ENCODE results near the gene METTL8.

The METTL8 gene

GRCh38 chr2:171433763-171434012 lies at the start of gene METTL8:
TSS of gene METTL8 (minus strand) at chr2:171433990. CDS start at chr2:171392185, 41,805 bp downstream.
- H3K4me1 Mint-ChIP-seq, result peaks cover 44% of the 10 kb centered on the region
- H3K36me3 Mint-ChIP-seq (ENCODE audit: low read depth), result peaks cover 60% of the 10 kb centered on the region
- H3K27ac Mint-ChIP-seq, result peak within 1 kb of the TSS; percentile 94

GRCh38 chr2:171482877-171483276 lies 49.1 kb upstream of the METTL8 start:
- ATAC-seq (no peak), DNase-seq (no peak)
- no peaks in the 10 kb centered on the region for H3K9me3 Mint-ChIP-seq
- peaks cover 46% of the 10 kb centered on the region for H3K36me3 Mint-ChIP-seq (ENCODE audit: low read depth)
- no peaks in the 10 kb centered on the region for H3K27me3 Mint-ChIP-seq
- no peak overlapping the region for H3K4me3 Mint-ChIP-seq
- no peak overlapping the region for H3K27ac Mint-ChIP-seq
- peaks cover 7% of the 10 kb centered on the region for H3K4me1 Mint-ChIP-seq

More at GRCh38 chr2:171433763-171434012, at the start of gene METTL8:
- Mint-ChIP-seq H3K9me3 (no peaks in the 10 kb centered on the region), H3K4me3 (peak within 1 kb of the TSS; percentile 89), H3K27me3 (no peaks in the 10 kb centered on the region)
- DNase-seq (no peak), ATAC-seq (no peak)

- no peak overlapping the region for H3K4me3 Mint-ChIP-seq
- H3K4me1 Mint-ChIP-seq, result peaks cover 7% of the 10 kb centered on the region
Measured at GRCh38 chr2:171482308-171482707, 48.5 kb upstream of the METTL8 start.

DNA sequence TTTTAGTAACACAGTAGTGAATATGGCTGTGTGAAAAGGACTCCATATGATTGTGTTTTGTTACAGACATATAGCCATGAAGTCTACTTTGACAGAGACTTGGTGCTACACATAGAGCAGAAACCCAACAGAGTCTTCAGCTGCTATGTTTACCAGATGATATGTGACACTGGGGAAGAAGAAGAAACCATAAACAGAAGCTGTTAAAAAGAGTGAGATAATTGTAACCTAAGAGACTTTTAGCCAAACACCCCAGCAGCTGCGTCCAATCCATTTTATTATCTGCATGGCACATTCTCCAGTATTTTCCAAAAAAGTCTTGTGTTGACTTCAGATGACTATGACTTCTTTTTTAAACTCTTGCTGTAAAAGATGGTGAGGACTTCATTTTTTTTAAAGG lies 47.1 kb upstream of the METTL8 start:
- DNase-seq (no peak), ATAC-seq (no peak)
- no peaks in the 10 kb centered on the region for H3K9me3 Mint-ChIP-seq
- H3K27me3 Mint-ChIP-seq, result no peaks in the 10 kb centered on the region
- H3K27ac Mint-ChIP-seq, result no peak overlapping the region
- H3K4me3 Mint-ChIP-seq, result no peak overlapping the region
- peaks cover 50% of the 10 kb centered on the region for H3K36me3 Mint-ChIP-seq (ENCODE audit: low read depth)
- H3K4me1 Mint-ChIP-seq, result peaks cover 7% of the 10 kb centered on the region

More at GRCh38 chr2:171482308-171482707, 48.5 kb upstream of the METTL8 start:
- ATAC-seq (no peak), DNase-seq (no peak)
- Mint-ChIP-seq H3K27me3 (no peaks in the 10 kb centered on the region), H3K27ac (no peak overlapping the region), H3K9me3 (no peaks in the 10 kb centered on the region), H3K36me3 (ENCODE audit: low read depth) (peaks cover 49% of the 10 kb centered on the region)

- ATAC-seq, result no peak
- peaks cover 47% of the 10 kb centered on the region for H3K36me3 Mint-ChIP-seq (ENCODE audit: low read depth)
Measured at GRCh38 chr2:171479154-171479814, 45.5 kb upstream of the METTL8 start.

DNA sequence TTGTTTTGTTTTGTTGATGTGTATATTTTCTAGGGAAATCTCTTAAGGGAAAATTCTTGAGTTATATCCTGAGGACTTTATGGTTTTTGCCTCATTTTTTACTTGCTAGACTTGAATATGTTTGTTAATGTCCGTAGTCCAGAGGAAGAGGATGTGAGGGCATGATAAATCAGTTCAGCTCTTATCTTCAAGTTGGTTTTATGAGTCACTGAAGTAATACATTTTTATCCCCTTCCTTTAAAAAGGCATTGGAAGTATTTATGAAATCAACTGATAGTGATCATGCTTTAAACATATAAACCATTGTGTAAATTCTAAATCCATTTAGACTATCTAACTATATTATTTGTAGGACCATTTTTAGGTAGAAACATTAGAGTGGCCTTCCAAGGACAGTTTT lies 44.6 kb upstream of the METTL8 start:
- peaks cover 54% of the 10 kb centered on the region for H3K36me3 Mint-ChIP-seq (ENCODE audit: low read depth)

More at GRCh38 chr2:171479154-171479814, 45.5 kb upstream of the METTL8 start:
- H3K27ac Mint-ChIP-seq, result no peak overlapping the region
- DNase-seq, result no peak
- no peaks in the 10 kb centered on the region for H3K27me3 Mint-ChIP-seq
- no peak overlapping the region for H3K4me3 Mint-ChIP-seq
- peaks cover 2% of the 10 kb centered on the region for H3K4me1 Mint-ChIP-seq
- no peaks in the 10 kb centered on the region for H3K9me3 Mint-ChIP-seq

DNA sequence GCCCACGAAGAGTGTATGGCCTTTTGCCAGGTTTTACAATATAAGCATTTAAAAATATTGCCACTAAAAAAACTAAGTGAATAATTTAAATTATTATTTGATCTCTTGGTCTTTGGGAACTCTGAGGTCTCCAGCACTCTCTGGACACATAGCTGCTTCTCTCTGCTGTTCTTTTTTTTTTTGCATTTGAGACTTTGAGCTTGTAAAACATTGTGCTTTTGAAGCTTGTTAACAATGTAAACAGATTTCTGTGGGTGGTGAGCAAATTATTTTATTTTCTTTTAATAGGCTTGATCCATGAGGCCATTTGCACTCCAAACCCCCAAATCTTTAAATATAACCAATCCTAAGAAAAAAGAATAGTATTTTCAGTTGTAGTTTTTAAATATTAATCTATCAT lies 42.2 kb upstream of the METTL8 start:
- H3K27me3 Mint-ChIP-seq, result no peaks in the 10 kb centered on the region
- H3K9me3 Mint-ChIP-seq, result no peaks in the 10 kb centered on the region
- ATAC-seq (no peak), DNase-seq (no peak)
- H3K27ac Mint-ChIP-seq, result no peak overlapping the region
- H3K36me3 Mint-ChIP-seq (ENCODE audit: low read depth), result peaks cover 52% of the 10 kb centered on the region
- H3K4me3 Mint-ChIP-seq, result no peak overlapping the region
- H3K4me1 Mint-ChIP-seq, result peaks cover 2% of the 10 kb centered on the region

More for the DNA sequence above, 44.6 kb upstream of the METTL8 start:
- ATAC-seq (no peak), DNase-seq (no peak)
- H3K4me3 Mint-ChIP-seq, result no peak overlapping the region
- H3K9me3 Mint-ChIP-seq, result no peaks in the 10 kb centered on the region
- peaks cover 2% of the 10 kb centered on the region for H3K4me1 Mint-ChIP-seq
- H3K27ac Mint-ChIP-seq, result no peak overlapping the region
- no peaks in the 10 kb centered on the region for H3K27me3 Mint-ChIP-seq

- H3K36me3 Mint-ChIP-seq (ENCODE audit: low read depth), result peaks cover 37% of the 10 kb centered on the region
- no peak for DNase-seq
- H3K27ac Mint-ChIP-seq, result no peak overlapping the region
- peaks cover 2% of the 10 kb centered on the region for H3K4me1 Mint-ChIP-seq
- H3K4me3 Mint-ChIP-seq, result no peak overlapping the region
- ATAC-seq, result no peak
- H3K9me3 Mint-ChIP-seq, result no peaks in the 10 kb centered on the region
- no peaks in the 10 kb centered on the region for H3K27me3 Mint-ChIP-seq
Measured at GRCh38 chr2:171470129-171470528, 36.3 kb upstream of the METTL8 start.

- DNase-seq (no peak), ATAC-seq (no peak)
- Mint-ChIP-seq H3K27ac (no peak overlapping the region), H3K4me1 (no peaks in the 10 kb centered on the region), H3K27me3 (no peaks in the 10 kb centered on the region), H3K9me3 (no peaks in the 10 kb centered on the region), H3K36me3 (ENCODE audit: low read depth) (peaks cover 34% of the 10 kb centered on the region), H3K4me3 (no peak overlapping the region)
Measured at GRCh38 chr2:171469176-171469575, 35.4 kb upstream of the METTL8 start.

- no peaks in the 10 kb centered on the region for H3K4me1 Mint-ChIP-seq
- no peak overlapping the region for H3K27ac Mint-ChIP-seq
- H3K9me3 Mint-ChIP-seq, result peaks cover 3% of the 10 kb centered on the region
- no peak for DNase-seq
- H3K36me3 Mint-ChIP-seq (ENCODE audit: low read depth), result peaks cover 30% of the 10 kb centered on the region
- H3K27me3 Mint-ChIP-seq, result no peaks in the 10 kb centered on the region
- ATAC-seq, result no peak
- no peak overlapping the region for H3K4me3 Mint-ChIP-seq
Measured at GRCh38 chr2:171460537-171460936, 26.7 kb upstream of the METTL8 start.

DNA sequence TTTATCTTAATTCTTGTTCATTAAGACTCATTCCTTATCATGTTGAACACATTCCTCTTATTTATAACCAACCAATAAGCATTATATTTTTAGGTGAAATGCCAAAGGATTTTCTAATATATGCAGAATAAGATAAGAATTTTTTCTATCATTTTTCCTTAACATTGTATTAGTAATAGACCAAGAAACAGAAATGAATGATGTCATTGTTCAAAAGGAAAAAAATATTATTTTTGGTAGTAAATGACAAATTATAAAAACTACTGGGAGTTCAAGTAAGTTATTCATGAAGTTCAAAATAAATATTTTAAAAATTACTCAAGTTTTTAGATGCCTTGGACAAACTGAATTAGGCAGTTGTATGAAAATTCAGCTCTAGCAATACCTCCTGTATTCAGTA lies 25.7 kb upstream of the METTL8 start:
- ATAC-seq, result no peak
- Mint-ChIP-seq H3K9me3 (peaks cover 3% of the 10 kb centered on the region), H3K27ac (no peak overlapping the region), H3K4me1 (no peaks in the 10 kb centered on the region), H3K27me3 (no peaks in the 10 kb centered on the region), H3K36me3 (ENCODE audit: low read depth) (peaks cover 37% of the 10 kb centered on the region), H3K4me3 (no peak overlapping the region)
- DNase-seq, result no peak

DNA sequence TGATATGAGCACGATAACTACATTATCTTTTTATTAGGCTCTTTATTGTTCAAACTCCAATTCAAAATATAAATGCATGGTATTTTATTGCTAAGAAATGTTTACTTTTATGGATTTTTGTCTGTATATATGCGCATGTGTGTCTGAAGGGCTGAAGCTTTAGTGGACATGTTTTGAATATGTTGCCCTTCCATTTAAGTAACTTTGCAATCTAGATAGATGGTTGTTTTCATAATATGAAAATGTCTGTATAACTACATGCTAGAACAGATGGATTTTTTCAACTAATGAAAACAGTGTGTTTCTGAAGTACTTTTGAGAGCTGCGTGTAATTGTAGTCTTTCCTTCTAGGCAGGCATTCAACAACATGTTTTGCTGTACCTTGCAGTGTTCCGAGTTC lies 19.0 kb upstream of the METTL8 start:
- H3K4me3 Mint-ChIP-seq, result no peak overlapping the region
- H3K36me3 Mint-ChIP-seq (ENCODE audit: low read depth), result peaks cover 44% of the 10 kb centered on the region
- H3K4me1 Mint-ChIP-seq, result no peaks in the 10 kb centered on the region
- peaks cover 3% of the 10 kb centered on the region for H3K9me3 Mint-ChIP-seq
- no peak overlapping the region for H3K27ac Mint-ChIP-seq
- no peaks in the 10 kb centered on the region for H3K27me3 Mint-ChIP-seq
- DNase-seq, result no peak
- ATAC-seq, result no peak

- H3K4me1 Mint-ChIP-seq, result no peaks in the 10 kb centered on the region
- H3K4me3 Mint-ChIP-seq, result no peak overlapping the region
- peaks cover 3% of the 10 kb centered on the region for H3K9me3 Mint-ChIP-seq
- no peaks in the 10 kb centered on the region for H3K27me3 Mint-ChIP-seq
- H3K36me3 Mint-ChIP-seq (ENCODE audit: low read depth), result peaks cover 42% of the 10 kb centered on the region
- no peak for DNase-seq
- ATAC-seq, result no peak
- no peak overlapping the region for H3K27ac Mint-ChIP-seq
Measured at GRCh38 chr2:171451074-171451473, 17.3 kb upstream of the METTL8 start.

GRCh38 chr2:171447675-171448074 lies 13.9 kb upstream of the METTL8 start:
- no peaks in the 10 kb centered on the region for H3K9me3 Mint-ChIP-seq
- H3K27ac Mint-ChIP-seq, result peak overlapping the region; percentile 26
- H3K4me3 Mint-ChIP-seq, result no peak overlapping the region
- no peak for DNase-seq
- no peaks in the 10 kb centered on the region for H3K4me1 Mint-ChIP-seq
- peak; percentile 28 for ATAC-seq
- H3K36me3 Mint-ChIP-seq (ENCODE audit: low read depth), result peaks cover 29% of the 10 kb centered on the region
- no peaks in the 10 kb centered on the region for H3K27me3 Mint-ChIP-seq

- H3K4me1 Mint-ChIP-seq, result peaks cover 9% of the 10 kb centered on the region
- H3K27ac Mint-ChIP-seq, result no peak overlapping the region
- H3K27me3 Mint-ChIP-seq, result no peaks in the 10 kb centered on the region
- no peaks in the 10 kb centered on the region for H3K9me3 Mint-ChIP-seq
- DNase-seq, result no peak
- no peak for ATAC-seq
- H3K4me3 Mint-ChIP-seq, result no peak overlapping the region
- H3K36me3 Mint-ChIP-seq (ENCODE audit: low read depth), result peaks cover 45% of the 10 kb centered on the region
Measured at GRCh38 chr2:171441470-171441869, 7.7 kb upstream of the METTL8 start.

GRCh38 chr2:171436307-171436706 lies 2.5 kb upstream of the METTL8 start:
- H3K27ac Mint-ChIP-seq, result no peak overlapping the region
- no peak for ATAC-seq
- DNase-seq, result no peak
- H3K27me3 Mint-ChIP-seq, result no peaks in the 10 kb centered on the region
- H3K4me1 Mint-ChIP-seq, result peaks cover 44% of the 10 kb centered on the region
- H3K9me3 Mint-ChIP-seq, result no peaks in the 10 kb centered on the region
- H3K4me3 Mint-ChIP-seq, result peak overlapping the region; percentile 89
- H3K36me3 Mint-ChIP-seq (ENCODE audit: low read depth), result peaks cover 58% of the 10 kb centered on the region
